GM12801 (cell line): ENCODE measurements around the gene TMCO4.

ENCODE experiments used
- TF ChIP-seq, protein P1 (sequence below): IDR thresholded peaks from one replicate; pipeline ENCODE4 v1.5.1; 2011; ENCODE audit warnings: control low read depth; ENCODE audit not compliant: insufficient read length; ENCODE audit errors: extremely low read depth

The TMCO4 gene

DNA sequence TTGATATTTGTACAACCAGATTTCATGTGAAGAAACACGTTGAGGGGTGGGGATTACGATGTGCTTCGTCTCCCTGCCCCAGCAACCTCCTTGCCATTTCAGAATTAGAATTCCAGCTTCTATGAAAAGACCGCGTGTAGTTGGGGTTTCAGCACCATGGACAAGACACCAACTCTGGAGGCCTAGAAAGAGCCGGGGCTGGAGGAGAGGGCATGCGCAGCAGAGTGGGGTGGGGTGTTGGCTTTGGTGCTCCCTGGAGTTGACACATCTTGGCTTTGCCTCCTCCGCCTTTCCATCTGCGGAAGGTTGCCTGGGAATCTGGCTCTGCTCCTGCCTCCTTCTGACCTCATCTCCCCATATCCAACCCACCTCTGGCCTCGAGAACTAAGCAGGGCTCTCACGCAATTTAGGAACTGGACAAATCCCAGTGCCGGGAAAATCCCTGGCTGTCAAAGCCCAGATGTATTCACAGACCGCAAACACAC, 123.2 kb downstream of the TMCO4 start:
- TF ChIP-seq, protein P1, sequence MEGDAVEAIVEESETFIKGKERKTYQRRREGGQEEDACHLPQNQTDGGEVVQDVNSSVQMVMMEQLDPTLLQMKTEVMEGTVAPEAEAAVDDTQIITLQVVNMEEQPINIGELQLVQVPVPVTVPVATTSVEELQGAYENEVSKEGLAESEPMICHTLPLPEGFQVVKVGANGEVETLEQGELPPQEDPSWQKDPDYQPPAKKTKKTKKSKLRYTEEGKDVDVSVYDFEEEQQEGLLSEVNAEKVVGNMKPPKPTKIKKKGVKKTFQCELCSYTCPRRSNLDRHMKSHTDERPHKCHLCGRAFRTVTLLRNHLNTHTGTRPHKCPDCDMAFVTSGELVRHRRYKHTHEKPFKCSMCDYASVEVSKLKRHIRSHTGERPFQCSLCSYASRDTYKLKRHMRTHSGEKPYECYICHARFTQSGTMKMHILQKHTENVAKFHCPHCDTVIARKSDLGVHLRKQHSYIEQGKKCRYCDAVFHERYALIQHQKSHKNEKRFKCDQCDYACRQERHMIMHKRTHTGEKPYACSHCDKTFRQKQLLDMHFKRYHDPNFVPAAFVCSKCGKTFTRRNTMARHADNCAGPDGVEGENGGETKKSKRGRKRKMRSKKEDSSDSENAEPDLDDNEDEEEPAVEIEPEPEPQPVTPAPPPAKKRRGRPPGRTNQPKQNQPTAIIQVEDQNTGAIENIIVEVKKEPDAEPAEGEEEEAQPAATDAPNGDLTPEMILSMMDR = no peak

- TF ChIP-seq, protein P1 = no peak
These were observed 123.9 kb downstream of the TMCO4 start for GRCh38 chr1:19675797-19676196.

DNA sequence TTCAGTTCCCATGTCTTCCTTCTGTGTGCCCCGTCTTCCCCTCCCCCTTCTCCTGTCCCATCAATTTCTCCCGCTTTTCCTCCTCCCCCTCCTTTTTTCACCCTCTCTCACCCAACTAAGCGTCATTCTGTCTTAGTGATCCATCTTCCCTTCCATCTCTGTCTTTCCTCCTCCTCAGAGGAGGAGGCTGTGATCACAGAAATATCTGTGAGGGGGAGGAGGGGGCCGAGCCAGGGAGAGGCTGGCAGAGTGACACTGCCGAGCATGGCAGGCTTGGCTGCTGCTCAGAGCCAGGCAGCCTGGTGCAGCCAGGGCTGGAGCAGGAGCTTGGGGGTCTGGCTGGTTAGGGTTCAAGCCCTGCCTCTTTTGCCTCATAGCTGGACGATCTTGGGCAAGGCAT, 127.5 kb downstream of the TMCO4 start:
- TF ChIP-seq, protein P1 = no peak

DNA sequence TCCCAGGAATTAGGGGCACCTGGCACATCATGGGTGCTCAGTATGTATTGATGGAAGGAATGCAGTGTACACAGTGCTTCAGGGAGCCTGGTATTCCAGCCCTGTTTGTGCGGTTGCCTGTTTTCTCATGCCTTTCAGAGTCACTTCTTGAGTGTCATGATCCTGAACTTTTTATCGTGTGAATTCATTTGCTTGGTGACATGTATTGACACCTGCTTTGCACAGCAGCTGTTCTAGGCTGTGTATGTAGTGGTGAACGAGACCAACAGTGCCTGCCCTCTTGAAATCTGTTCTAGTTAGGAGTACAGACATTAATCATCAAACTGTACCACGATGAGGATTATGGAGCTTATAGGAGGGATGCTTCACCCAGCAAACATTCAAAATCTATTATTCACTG, 128.9 kb downstream of the TMCO4 start:
- TF ChIP-seq, protein P1 = no peak

DNA sequence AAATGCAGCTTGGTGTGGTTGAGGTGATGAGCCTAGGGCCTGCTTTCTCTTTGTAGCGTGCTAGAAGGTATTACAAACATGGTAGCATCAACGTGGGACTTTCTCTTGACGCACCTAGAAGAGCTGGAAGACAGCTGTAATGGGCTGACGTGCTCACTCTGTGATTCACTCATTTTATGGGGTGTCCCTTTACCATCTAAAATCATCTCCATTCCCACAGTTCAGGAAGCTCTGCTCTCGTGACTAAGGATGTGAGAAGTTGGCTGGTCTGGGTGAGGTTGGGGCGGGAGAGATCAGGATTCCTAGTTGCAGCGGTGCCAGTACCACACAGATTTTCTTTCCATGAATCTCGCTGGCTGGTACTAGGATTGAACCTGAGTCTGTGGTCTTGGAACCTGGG, 130.8 kb downstream of the TMCO4 start:
- TF ChIP-seq, protein P1 = no peak

DNA sequence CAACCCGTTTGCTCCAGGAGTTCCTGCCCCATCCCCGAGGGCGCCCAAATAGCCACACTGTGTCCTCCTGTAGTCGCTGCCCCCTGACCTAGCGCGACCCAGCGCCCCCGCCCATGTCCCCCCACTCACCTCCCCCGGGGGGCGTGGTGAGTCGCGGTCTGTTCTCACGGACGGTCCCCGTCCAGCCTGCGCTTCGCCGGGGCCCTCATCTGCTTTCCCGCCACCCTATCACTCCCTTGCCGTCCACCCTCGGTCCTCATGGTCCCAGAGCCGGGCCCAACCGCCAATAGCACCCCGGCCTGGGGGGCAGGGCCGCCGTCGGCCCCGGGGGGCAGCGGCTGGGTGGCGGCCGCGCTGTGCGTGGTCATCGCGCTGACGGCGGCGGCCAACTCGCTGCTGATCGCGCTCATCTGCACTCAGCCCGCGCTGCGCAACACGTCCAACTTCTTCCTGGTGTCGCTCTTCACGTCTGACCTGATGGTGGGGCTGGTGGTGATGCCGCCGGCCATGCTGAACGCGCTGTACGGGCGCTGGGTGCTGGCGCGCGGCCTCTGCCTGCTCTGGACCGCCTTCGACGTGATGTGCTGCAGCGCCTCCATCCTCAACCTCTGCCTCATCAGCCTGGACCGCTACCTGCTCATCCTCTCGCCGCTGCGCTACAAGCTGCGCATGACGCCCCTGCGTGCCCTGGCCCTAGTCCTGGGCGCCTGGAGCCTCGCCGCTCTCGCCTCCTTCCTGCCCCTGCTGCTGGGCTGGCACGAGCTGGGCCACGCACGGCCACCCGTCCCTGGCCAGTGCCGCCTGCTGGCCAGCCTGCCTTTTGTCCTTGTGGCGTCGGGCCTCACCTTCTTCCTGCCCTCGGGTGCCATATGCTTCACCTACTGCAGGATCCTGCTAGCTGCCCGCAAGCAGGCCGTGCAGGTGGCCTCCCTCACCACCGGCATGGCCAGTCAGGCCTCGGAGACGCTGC, 133.9 kb downstream of the TMCO4 start:
- TF ChIP-seq, protein P1 = no peak

GRCh38 chr1:19665186-19665495, 134.6 kb downstream of the TMCO4 start:
- TF ChIP-seq, protein P1 = no peak
